WTC11 (cell line): ENCODE results near the gene HDGFL2. TPM values are rescaled to one million over a fixed set of nuclear protein-coding genes. Genes with fewer than 3 reads are reported as not detected.

Source experiments
- ATAC-seq: fragments of 200-7000 bp; cut with Tn5 transposase; 2 replicates; pipeline ENCODE4 v1.10.0; 2021; ENCODE audit warnings: mild to moderate bottlenecking, moderate library complexity
- CTCF ChIA-PET: fragments of 300-600 bp; sonication (Branson Sonifier 250); formaldehyde crosslinking; loops from one replicate; lab custom pipeline; 2021; ENCODE audit warnings: antibody characterized with exemption; lab: Charles Lee
- POLR2A ChIA-PET: fragments of 350-600 bp; sonication (Branson Sonifier 250); formaldehyde crosslinking; loops from one replicate; lab custom pipeline; 2021; ENCODE audit warnings: antibody characterized with exemption; lab: Charles Lee
- DNase-seq: peaks from one replicate; pipeline ENCODE4 v3.0.0; 2021; ENCODE audit warnings: low spot score
- H3K27ac Mint-ChIP-seq: 2 replicates; pipeline ENCODE4 v1.8.0; 2021; ENCODE audit warnings: mixed read lengths
- H3K27me3 Mint-ChIP-seq: 2 replicates; pipeline ENCODE4 v1.8.0; 2021; ENCODE audit warnings: low read depth, mild to moderate bottlenecking, moderate library complexity, mixed read lengths
- H3K36me3 Mint-ChIP-seq: 2 replicates; pipeline ENCODE4 v1.8.0; 2021; ENCODE audit warnings: mixed read lengths
- H3K4me1 Mint-ChIP-seq: 2 replicates; pipeline ENCODE4 v1.8.0; 2022; ENCODE audit warnings: mixed read lengths
- H3K4me3 Mint-ChIP-seq: 2 replicates; pipeline ENCODE4 v1.8.0; 2021; ENCODE audit warnings: mild to moderate bottlenecking, moderate library complexity, mixed read lengths
- H3K9me3 Mint-ChIP-seq: 2 replicates; pipeline ENCODE4 v1.8.0; 2021; ENCODE audit warnings: mixed read lengths
- FOXP1 ChIP-seq: sonication (generic); formaldehyde crosslinking; IDR thresholded peaks from 2 replicates; pipeline ENCODE4 v1.8.0; 2022; ENCODE audit warnings: missing genetic modification reagents, mild to moderate bottlenecking, moderate library complexity, borderline replicate concordance
- GTF2I ChIP-seq: fragments of 250-450 bp; sonication (Bioruptor Pico); conservative IDR thresholded peaks from 2 replicates; pipeline ENCODE4 v1.4.0; 2021; ENCODE audit warnings: mild to moderate bottlenecking
- RORB ChIP-seq: fragments of 250-450 bp; sonication (Bioruptor Pico); IDR thresholded peaks from 2 replicates; pipeline ENCODE4 v1.9.0; 2021; ENCODE audit warnings: mild to moderate bottlenecking
- SMAD3 ChIP-seq: sonication (generic); formaldehyde crosslinking; IDR thresholded peaks from 2 replicates; pipeline ENCODE4 v1.8.0; 2022; ENCODE audit warnings: missing genetic modification reagents, mild to moderate bottlenecking, borderline replicate concordance
- TP53 ChIP-seq: sonication (generic); formaldehyde crosslinking; IDR thresholded peaks from 2 replicates; pipeline ENCODE4 v1.8.1; 2023; ENCODE audit warnings: mild to moderate bottlenecking, missing genetic modification reagents
- ZNF121 ChIP-seq: sonication (generic); formaldehyde crosslinking; IDR thresholded peaks from 2 replicates; pipeline ENCODE4 v1.8.0; 2023; ENCODE audit warnings: missing genetic modification reagents
- ZNF232 ChIP-seq: sonication (generic); formaldehyde crosslinking; IDR thresholded peaks from 2 replicates; pipeline ENCODE4 v1.8.0; 2022; ENCODE audit warnings: mild to moderate bottlenecking, missing genetic modification reagents
- ZNF263 ChIP-seq: sonication (generic); formaldehyde crosslinking; IDR thresholded peaks from 2 replicates; pipeline ENCODE4 v1.8.1; 2022; ENCODE audit warnings: low read depth, mild to moderate bottlenecking, moderate library complexity, missing genetic modification reagents
- ZNF423 ChIP-seq: fragments of 250-450 bp; sonication (Bioruptor Pico); IDR thresholded peaks from 2 replicates; pipeline ENCODE4 v2.1.2; 2022; ENCODE audit warnings: mild to moderate bottlenecking, moderate library complexity
- total RNA-seq: library from RNA; stranded (reverse); gene quantifications from 3 replicates; pipeline ENCODE4 v1.2.3, GENCODE V29; 2021
- TF ChIP-seq, protein P1 (sequence below): sonication (generic); formaldehyde crosslinking; IDR thresholded peaks from 2 replicates; pipeline ENCODE4 v1.8.0; 2022; ENCODE audit warnings: mild to moderate bottlenecking, missing genetic modification reagents
- TF ChIP-seq, protein P2 (sequence below): fragments of 250-450 bp; sonication (Bioruptor Pico); IDR thresholded peaks from 2 replicates; pipeline ENCODE4 v2.1.2; 2022; ENCODE audit warnings: mild to moderate bottlenecking, moderate library complexity
- TF ChIP-seq, protein P3 (sequence below): sonication (generic); formaldehyde crosslinking; IDR thresholded peaks from 2 replicates; pipeline ENCODE4 v1.8.1; 2023; ENCODE audit warnings: mild to moderate bottlenecking, missing genetic modification reagents, moderate library complexity
- TF ChIP-seq, protein P4 (sequence below): sonication (generic); formaldehyde crosslinking; IDR thresholded peaks from 2 replicates; pipeline ENCODE4 v1.8.1; 2022; ENCODE audit warnings: missing genetic modification reagents, borderline replicate concordance
- TF ChIP-seq, protein P5 (sequence below): sonication (generic); formaldehyde crosslinking; IDR thresholded peaks from 2 replicates; pipeline ENCODE4 v1.8.1; 2023; ENCODE audit warnings: mild to moderate bottlenecking, missing genetic modification reagents

Gene HDGFL2
- total RNA-seq, 1 experiment from 2014 or later: 115 TPM

DNA sequence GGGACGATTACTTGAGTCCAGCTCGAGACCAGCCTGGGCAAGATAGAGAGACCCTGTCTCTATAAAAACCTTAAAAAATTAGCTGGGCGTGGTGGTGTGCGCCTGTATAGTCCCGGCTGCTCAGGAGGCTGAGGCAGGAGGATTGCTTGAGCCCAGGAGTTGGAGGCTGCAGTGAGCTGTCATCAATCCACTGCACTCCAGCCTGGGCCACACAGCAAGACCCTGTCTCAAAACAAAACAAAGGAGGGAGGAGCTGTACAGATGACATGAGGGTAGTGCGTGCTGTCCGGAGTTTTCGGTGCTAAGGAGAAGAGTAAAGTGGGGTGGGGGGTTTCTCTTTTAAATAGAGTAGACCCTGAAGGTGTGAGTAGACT, 22.6 kb downstream of the HDGFL2 start:
- H3K4me3 Mint-ChIP-seq: no peak overlapping the region
- no peak for TF ChIP-seq ZNF423 (CRISPR knock-in tag)
- peak; percentile 63; the same call in 1 of the 2 replicates for TF ChIP-seq ZNF121 (CRISPR knock-in tag)
- TF ChIP-seq, protein P1, sequence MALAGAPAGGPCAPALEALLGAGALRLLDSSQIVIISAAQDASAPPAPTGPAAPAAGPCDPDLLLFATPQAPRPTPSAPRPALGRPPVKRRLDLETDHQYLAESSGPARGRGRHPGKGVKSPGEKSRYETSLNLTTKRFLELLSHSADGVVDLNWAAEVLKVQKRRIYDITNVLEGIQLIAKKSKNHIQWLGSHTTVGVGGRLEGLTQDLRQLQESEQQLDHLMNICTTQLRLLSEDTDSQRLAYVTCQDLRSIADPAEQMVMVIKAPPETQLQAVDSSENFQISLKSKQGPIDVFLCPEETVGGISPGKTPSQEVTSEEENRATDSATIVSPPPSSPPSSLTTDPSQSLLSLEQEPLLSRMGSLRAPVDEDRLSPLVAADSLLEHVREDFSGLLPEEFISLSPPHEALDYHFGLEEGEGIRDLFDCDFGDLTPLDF: no peak
- TF ChIP-seq, protein P2, sequence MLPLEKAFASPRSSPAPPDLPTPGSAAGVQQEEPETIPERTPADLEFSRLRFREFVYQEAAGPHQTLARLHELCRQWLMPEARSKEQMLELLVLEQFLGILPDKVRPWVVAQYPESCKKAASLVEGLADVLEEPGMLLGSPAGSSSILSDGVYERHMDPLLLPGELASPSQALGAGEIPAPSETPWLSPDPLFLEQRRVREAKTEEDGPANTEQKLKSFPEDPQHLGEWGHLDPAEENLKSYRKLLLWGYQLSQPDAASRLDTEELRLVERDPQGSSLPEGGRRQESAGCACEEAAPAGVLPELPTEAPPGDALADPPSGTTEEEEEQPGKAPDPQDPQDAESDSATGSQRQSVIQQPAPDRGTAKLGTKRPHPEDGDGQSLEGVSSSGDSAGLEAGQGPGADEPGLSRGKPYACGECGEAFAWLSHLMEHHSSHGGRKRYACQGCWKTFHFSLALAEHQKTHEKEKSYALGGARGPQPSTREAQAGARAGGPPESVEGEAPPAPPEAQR (CRISPR knock-in tag): no peak
- no peaks in the 10 kb centered on the region for H3K27me3 Mint-ChIP-seq
- CTCF ChIA-PET: interaction anchor here (0.6 to 2.1 kb wide), 2 partner anchors 31 to 210 kb away, joined by 3 to 8 read pairs; no protein-coding TSS in a partner anchor
- H3K27ac Mint-ChIP-seq: no peak overlapping the region
- POLR2A ChIA-PET: no interaction called here
- no peaks in the 10 kb centered on the region for H3K4me1 Mint-ChIP-seq
- ATAC-seq (no peak), DNase-seq (no peak)
- H3K36me3 Mint-ChIP-seq: peaks cover 15% of the 10 kb centered on the region
- no peaks in the 10 kb centered on the region for H3K9me3 Mint-ChIP-seq

DNA sequence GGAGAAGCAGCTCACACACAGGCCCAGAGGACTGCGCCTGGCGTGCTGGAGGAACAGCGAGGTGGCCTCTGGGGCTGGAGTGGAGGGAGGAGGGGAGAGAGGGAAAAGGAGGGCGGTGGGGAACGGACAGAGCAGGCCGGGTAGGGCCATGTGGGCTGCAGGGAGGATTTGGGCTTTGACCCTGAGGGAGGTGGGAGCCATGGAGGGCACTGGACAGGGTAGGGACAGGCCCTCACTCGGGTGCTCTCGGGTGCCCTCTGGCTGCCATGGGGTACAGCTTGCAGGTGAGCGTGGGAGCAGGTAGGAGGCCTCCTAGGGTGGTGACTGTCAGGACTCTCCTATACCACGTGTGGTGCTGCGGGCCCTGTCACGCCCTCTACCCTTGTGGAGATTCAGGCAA, 23.4 kb downstream of the HDGFL2 start:
- no peak overlapping the region for H3K4me3 Mint-ChIP-seq
- ATAC-seq: peak; percentile 79
- H3K4me1 Mint-ChIP-seq: no peaks in the 10 kb centered on the region
- peaks cover 9% of the 10 kb centered on the region for H3K36me3 Mint-ChIP-seq
- DNase-seq: peak; percentile 44
- ChIA-PET POLR2A (interaction anchor here (0.6 kb wide), 1 partner anchor 352 kb away, joined by 3 read pairs; no protein-coding TSS in a partner anchor), CTCF (interaction anchor here (0.5 to 2.1 kb wide), 3 partner anchors 12 to 46 kb away, joined by 5 to 8 read pairs (median 6); no protein-coding TSS in a partner anchor)
- no peaks in the 10 kb centered on the region for H3K9me3 Mint-ChIP-seq
- TF ChIP-seq SMAD3 (no peak), ZNF263 (CRISPR knock-in tag) (no peak), TP53 (CRISPR knock-in tag) (no peak), RORB (no peak), FOXP1 (CRISPR knock-in tag) (no peak), GTF2I (CRISPR knock-in tag) (no peak), ZNF232 (CRISPR knock-in tag) (no peak)
- TF ChIP-seq, protein P3, sequence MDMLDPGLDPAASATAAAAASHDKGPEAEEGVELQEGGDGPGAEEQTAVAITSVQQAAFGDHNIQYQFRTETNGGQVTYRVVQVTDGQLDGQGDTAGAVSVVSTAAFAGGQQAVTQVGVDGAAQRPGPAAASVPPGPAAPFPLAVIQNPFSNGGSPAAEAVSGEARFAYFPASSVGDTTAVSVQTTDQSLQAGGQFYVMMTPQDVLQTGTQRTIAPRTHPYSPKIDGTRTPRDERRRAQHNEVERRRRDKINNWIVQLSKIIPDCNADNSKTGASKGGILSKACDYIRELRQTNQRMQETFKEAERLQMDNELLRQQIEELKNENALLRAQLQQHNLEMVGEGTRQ (CRISPR knock-in tag): no peak
- TF ChIP-seq, protein P4, sequence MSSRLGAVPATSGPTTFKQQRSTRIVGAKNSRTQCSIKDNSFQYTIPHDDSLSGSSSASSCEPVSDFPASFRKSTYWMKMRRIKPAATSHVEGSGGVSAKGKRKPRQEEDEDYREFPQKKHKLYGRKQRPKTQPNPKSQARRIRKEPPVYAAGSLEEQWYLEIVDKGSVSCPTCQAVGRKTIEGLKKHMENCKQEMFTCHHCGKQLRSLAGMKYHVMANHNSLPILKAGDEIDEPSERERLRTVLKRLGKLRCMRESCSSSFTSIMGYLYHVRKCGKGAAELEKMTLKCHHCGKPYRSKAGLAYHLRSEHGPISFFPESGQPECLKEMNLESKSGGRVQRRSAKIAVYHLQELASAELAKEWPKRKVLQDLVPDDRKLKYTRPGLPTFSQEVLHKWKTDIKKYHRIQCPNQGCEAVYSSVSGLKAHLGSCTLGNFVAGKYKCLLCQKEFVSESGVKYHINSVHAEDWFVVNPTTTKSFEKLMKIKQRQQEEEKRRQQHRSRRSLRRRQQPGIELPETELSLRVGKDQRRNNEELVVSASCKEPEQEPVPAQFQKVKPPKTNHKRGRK (CRISPR knock-in tag): no peak
- TF ChIP-seq, protein P2 (CRISPR knock-in tag): no peak
- TF ChIP-seq, protein P5, sequence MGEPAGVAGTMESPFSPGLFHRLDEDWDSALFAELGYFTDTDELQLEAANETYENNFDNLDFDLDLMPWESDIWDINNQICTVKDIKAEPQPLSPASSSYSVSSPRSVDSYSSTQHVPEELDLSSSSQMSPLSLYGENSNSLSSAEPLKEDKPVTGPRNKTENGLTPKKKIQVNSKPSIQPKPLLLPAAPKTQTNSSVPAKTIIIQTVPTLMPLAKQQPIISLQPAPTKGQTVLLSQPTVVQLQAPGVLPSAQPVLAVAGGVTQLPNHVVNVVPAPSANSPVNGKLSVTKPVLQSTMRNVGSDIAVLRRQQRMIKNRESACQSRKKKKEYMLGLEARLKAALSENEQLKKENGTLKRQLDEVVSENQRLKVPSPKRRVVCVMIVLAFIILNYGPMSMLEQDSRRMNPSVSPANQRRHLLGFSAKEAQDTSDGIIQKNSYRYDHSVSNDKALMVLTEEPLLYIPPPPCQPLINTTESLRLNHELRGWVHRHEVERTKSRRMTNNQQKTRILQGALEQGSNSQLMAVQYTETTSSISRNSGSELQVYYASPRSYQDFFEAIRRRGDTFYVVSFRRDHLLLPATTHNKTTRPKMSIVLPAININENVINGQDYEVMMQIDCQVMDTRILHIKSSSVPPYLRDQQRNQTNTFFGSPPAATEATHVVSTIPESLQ (CRISPR knock-in tag): no peak
- no peaks in the 10 kb centered on the region for H3K27me3 Mint-ChIP-seq
- no peak overlapping the region for H3K27ac Mint-ChIP-seq
